Small intestine (tissue), 7 donors: ENCODE measurements around the gene CETN3. TPM values are rescaled to one million over a fixed set of nuclear protein-coding genes. Genes with fewer than 3 reads are reported as not detected.
"Not testable (repeated sequence)": the region's sequence is repeated elsewhere in the genome, so short reads cannot be mapped to it uniquely, and the experiment has no call there.

Source experiments
- DNase-seq, 2 donors: peaks; one replicate each; pipeline versions ENCODE4 v3.0.0 to v3.0.0-alpha.2; 2013
- FAIRE-seq: peaks from 2 replicates; lab custom pipeline; 2012; peaks lifted over from hg19 to GRCh38; lab: Jason Lieb, UNC
- H3K27ac ChIP-seq, 3 donors: one replicate each; pipeline ENCODE4 v1.5.1; 2013; ENCODE audit warnings: low read length in 2 of 3, mild to moderate bottlenecking in 2 of 3, control low read depth in 1 of 3, inconsistent platforms in 1 of 3, low read depth in 1 of 3, moderate library complexity in 1 of 3
- H3K27me3 ChIP-seq, 3 donors: one replicate each; pipeline ENCODE4 v1.6.1; 2013; ENCODE audit warnings: low read length in 3 of 3, inconsistent platforms in 1 of 3; ENCODE audit not compliant: control insufficient read depth in 3 of 3, insufficient read depth in 3 of 3
- H3K36me3 ChIP-seq, 3 donors: one replicate each; pipeline ENCODE4 v1.6.1; 2013; ENCODE audit warnings: low read length in 3 of 3, inconsistent platforms in 1 of 3, low read depth in 1 of 3, mild to moderate bottlenecking in 1 of 3, moderate library complexity in 1 of 3; ENCODE audit not compliant: control insufficient read depth in 3 of 3, insufficient read depth in 2 of 3
- H3K4me1 ChIP-seq, 3 donors: one replicate each; pipeline ENCODE4 v1.6.1; 2013; ENCODE audit warnings: low read length in 2 of 3, inconsistent platforms in 1 of 3, low read depth in 1 of 3, mild to moderate bottlenecking in 1 of 3, moderate library complexity in 1 of 3; ENCODE audit not compliant: control insufficient read depth in 3 of 3, insufficient read depth in 2 of 3
- H3K4me3 ChIP-seq, 3 donors: one replicate each; pipeline ENCODE4 v1.5.1; 2013; ENCODE audit warnings: low read length in 3 of 3, control low read depth in 1 of 3, inconsistent platforms in 1 of 3, low read depth in 1 of 3, mild to moderate bottlenecking in 1 of 3, moderate library complexity in 1 of 3
- H3K9me3 ChIP-seq, 2 donors: one replicate each; pipeline ENCODE4 v1.6.1; 2013; ENCODE audit warnings: low read depth in 1 of 2, low read length in 1 of 2; ENCODE audit not compliant: control insufficient read depth in 2 of 2, insufficient read depth in 1 of 2
- WGBS, 3 donors: extraction: QIAGEN DNeasy Blood & Tissue Kit; methylation state at CpG; one replicate each; pipeline ENCODE4 v1.1.7; 2013; 5-methylcytosine and 5-hydroxymethylcytosine counted together
- polyA plus RNA-seq, 4 donors: library from polyadenylated mRNA; stranded (reverse) in 3 of 4; unstranded in 1 of 4; fragments of 200-250 nt in 3 of 4; fragments of 120-200 nt in 1 of 4; gene quantifications; one replicate each; pipeline versions ENCODE4 v1.2.1 to v1.2.3, GENCODE V29; 2013
- donor health status: healthy with polysubstance abuse.
- donor health status: control.
- donor health status: control.
- donor health status: Bipolar disorder and iron deficiency.
- donor health status: healthy.

Gene CETN3
- polyA plus RNA-seq, 4 donors: 10.8 to 32.6 (median 14.8) TPM

DNA sequence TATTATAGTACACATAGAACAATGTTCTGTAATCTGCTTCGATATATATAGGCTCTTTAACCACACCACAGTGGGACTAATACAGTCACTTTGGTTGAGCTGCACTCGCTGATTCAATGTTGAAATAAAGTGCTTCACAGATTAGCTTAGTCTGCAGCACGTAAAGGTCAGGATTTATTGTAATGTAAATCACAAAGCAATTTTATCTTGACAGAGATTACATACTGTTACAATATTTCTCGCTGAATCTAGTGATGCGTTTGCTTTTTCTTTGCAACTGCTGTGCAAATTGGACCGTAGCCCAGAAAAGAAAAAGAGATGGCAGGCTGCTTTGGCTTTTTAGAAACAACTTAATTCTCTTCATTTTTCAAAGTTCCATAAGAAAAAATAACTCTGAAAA, 52.9 kb downstream of the CETN3 start:
- DNase-seq (no peak), FAIRE-seq (no peak)
- WGBS, 3 donors: 45 to 46% (median 46%) methylated on average over 6 of the region's 6 CpGs
- no peak overlapping the region for H3K27ac ChIP-seq
- H3K4me3 ChIP-seq: no peak overlapping the region
- no peaks in the 10 kb centered on the region for H3K27me3 ChIP-seq
- H3K4me1 ChIP-seq: no peaks in the 10 kb centered on the region
- no peaks in the 10 kb centered on the region for H3K9me3 ChIP-seq
- H3K36me3 ChIP-seq: no peaks in the 10 kb centered on the region

- no peak for FAIRE-seq
- no peaks in the 10 kb centered on the region for H3K9me3 ChIP-seq
- H3K4me3 ChIP-seq: no peak overlapping the region
- H3K27me3 ChIP-seq: no peaks in the 10 kb centered on the region
- no peaks in the 10 kb centered on the region for H3K4me1 ChIP-seq
- no peaks in the 10 kb centered on the region for H3K36me3 ChIP-seq
- no peak for DNase-seq
- H3K27ac ChIP-seq: no peak overlapping the region
Measured at GRCh38 chr5:90356176-90356575, 53.4 kb downstream of the CETN3 start.

- Histone ChIP-seq H3K27me3 (no peaks in the 10 kb centered on the region), H3K36me3 (no peaks in the 10 kb centered on the region), H3K4me1 (no peaks in the 10 kb centered on the region), H3K4me3 (no peak overlapping the region), H3K27ac (no peak overlapping the region), H3K9me3 (no peaks in the 10 kb centered on the region)
- no peak for FAIRE-seq
- no peak for DNase-seq
- 93 to 100% (median 93%) methylated on average over 1 of the region's 1 CpG for WGBS, 3 donors
Measured at GRCh38 chr5:90355635-90356034, 53.9 kb downstream of the CETN3 start.

- WGBS, 3 donors: 38 to 71% (median 46%) methylated on average over 3 of the region's 3 CpGs
- no peaks in the 10 kb centered on the region for H3K36me3 ChIP-seq
- DNase-seq: no peak
Measured at GRCh38 chr5:90353254-90353653, 56.3 kb downstream of the CETN3 start.

GRCh38 chr5:90351101-90351500, 58.5 kb downstream of the CETN3 start:
- no peaks in the 10 kb centered on the region for H3K27me3 ChIP-seq
- H3K36me3 ChIP-seq: no peaks in the 10 kb centered on the region
- DNase-seq (no peak), FAIRE-seq (no peak)
- WGBS, 3 donors: 86 to 91% (median 87%) methylated on average over 3 of the region's 3 CpGs
- no peak overlapping the region for H3K27ac ChIP-seq
- no peak overlapping the region for H3K4me3 ChIP-seq
- no peaks in the 10 kb centered on the region for H3K4me1 ChIP-seq
- no peaks in the 10 kb centered on the region for H3K9me3 ChIP-seq

More at GRCh38 chr5:90353254-90353653, 56.3 kb downstream of the CETN3 start:
- Histone ChIP-seq H3K4me1 (no peaks in the 10 kb centered on the region), H3K27me3 (no peaks in the 10 kb centered on the region), H3K9me3 (no peaks in the 10 kb centered on the region), H3K27ac (no peak overlapping the region), H3K4me3 (no peak overlapping the region)
- FAIRE-seq: no peak

DNA sequence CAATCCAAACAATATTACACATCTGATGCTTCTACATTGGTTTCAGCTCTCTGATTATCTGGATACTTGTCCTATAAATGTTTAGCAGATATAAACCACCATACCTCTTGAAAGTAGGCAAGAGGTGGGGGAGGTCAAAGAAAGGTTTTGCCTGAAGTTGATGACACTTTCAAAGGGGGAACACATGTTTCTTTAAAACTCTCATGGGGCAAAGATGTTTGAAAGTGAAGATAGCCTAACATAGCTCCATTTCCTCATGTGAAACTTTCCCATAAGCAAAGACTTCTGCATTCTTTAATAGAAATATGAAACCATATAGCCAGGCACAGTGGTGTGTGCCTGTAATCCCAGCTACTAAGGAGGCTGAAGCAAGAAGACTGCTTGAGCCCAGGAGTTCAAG, 62.1 kb downstream of the CETN3 start:
- H3K9me3 ChIP-seq: no peaks in the 10 kb centered on the region
- no peak overlapping the region for H3K27ac ChIP-seq
- H3K4me1 ChIP-seq: no peaks in the 10 kb centered on the region
- no peak for FAIRE-seq
- H3K27me3 ChIP-seq: no peaks in the 10 kb centered on the region
- H3K4me3 ChIP-seq: no peak overlapping the region
- no peaks in the 10 kb centered on the region for H3K36me3 ChIP-seq
- DNase-seq: no peak

DNA sequence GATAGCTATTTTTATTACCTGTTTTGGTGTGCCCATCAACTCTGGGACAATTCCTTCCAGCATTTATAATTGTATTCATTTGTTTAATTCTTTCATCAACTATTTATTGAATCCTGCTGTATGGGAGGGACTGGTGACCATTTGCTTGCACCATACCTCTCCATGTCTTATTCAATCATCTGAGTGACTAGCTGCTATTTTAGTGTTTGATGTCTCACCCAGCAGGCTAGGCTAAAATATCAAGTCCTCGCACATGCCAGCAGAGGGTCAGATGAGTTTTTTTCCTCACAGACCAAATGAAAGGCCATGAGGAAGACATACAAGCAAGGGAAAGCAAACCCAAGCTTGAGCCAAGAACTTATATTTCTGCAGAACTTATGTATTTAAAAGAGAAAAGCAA, 63.9 kb downstream of the CETN3 start:
- Histone ChIP-seq H3K27ac (no peak overlapping the region), H3K4me3 (no peak overlapping the region), H3K9me3 (no peaks in the 10 kb centered on the region), H3K27me3 (no peaks in the 10 kb centered on the region), H3K36me3 (no peaks in the 10 kb centered on the region), H3K4me1 (no peaks in the 10 kb centered on the region)
- DNase-seq (no peak), FAIRE-seq (no peak)
- WGBS, 3 donors: 67 to 81% (median 70%) methylated on average over 1 of the region's 1 CpG

DNA sequence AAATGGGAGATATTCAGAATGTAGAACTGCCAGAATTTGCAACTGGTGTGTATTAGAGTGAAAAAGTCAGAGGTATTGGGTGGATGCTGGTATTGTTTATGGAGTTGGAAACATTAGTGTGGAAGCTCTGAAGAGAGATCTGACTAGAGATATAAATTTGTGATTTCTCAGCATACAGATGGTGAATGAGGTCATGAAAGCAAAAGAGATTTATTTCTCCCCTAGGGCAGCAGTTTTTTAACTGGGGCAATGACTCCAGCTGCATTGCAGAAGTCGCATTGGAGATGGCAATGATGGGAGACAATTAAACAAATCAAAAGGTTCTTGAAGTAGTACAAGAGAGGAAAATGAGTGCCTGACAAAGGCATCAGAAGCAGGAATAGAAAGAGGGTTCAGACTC, 64.9 kb downstream of the CETN3 start:
- DNase-seq: no peak
- Histone ChIP-seq H3K36me3 (no peaks in the 10 kb centered on the region), H3K27ac (no peak overlapping the region), H3K4me1 (no peaks in the 10 kb centered on the region), H3K9me3 (no peaks in the 10 kb centered on the region), H3K4me3 (no peak overlapping the region), H3K27me3 (no peaks in the 10 kb centered on the region)
- WGBS, 3 donors: 76 to 85% (median 80%) methylated on average over 1 of the region's 1 CpG
- FAIRE-seq: no peak

DNA sequence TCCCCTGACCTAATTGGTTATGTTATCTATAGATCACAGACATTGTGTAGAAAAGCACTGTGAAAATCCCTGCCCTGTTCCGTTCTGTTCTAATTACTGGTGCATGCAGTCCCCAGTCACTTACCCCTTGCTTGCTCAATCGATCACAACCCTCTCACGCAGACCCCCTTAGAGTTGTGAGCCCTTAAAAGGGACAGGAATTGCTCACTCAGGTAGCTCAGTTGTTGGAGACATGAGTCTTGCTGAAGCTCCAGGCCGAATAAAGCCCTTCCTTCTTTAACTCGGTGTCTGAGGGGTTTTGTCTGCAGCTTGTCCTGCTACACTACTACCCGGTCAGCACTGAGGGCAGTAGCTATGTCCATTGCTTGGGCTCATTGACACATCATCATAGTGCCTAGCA, 65.8 kb downstream of the CETN3 start:
- H3K4me3 ChIP-seq, H3K27me3 ChIP-seq, H3K36me3 ChIP-seq, H3K4me1 ChIP-seq, H3K27ac ChIP-seq, H3K9me3 ChIP-seq, FAIRE-seq, DNase-seq: not testable (repeated sequence)
- 70 to 80% (median 78%) methylated on average over 6 of the region's 6 CpGs for WGBS, 3 donors
